B cell (primary cell): Measurements from ENCODE around the gene POU4F3. TPM values are rescaled to one million over a fixed set of nuclear protein-coding genes. Genes with fewer than 3 reads are reported as not detected.

Source experiments
- ATAC-seq: fragments of 200-7000 bp; cut with Tn5 transposase; one replicate; pipeline ENCODE4 v1.10.0; 2021; ENCODE audit warnings: low read depth, mild to moderate bottlenecking, moderate number of reproducible peaks, moderate library complexity
- CTCF ChIA-PET: fragments of 350-600 bp; sonication (Branson Sonifier 250); formaldehyde crosslinking; loops from one replicate; lab custom pipeline; 2021; ENCODE audit warnings: antibody characterized with exemption, inconsistent platforms; lab: Charles Lee
- POLR2A ChIA-PET: fragments of 350-600 bp; sonication (Branson Sonifier 250); formaldehyde crosslinking; loops from one replicate; lab custom pipeline; 2021; ENCODE audit warnings: antibody characterized with exemption; lab: Charles Lee
- DNase-seq: peaks from one replicate; pipeline ENCODE4 v3.0.0; 2013
- H2AFZ ChIP-seq: 2 replicates; pipeline ENCODE4 v1.6.1; 2012; ENCODE audit warnings: mild to moderate bottlenecking, low read depth, low read length; ENCODE audit not compliant: insufficient read depth, poor library complexity, severe bottlenecking
- H3K27ac ChIP-seq, 2 donors: 1 replicate in 1 of 2; 2 replicates in 1 of 2; pipeline ENCODE4 v1.5.1; 2012 to 2013; ENCODE audit warnings: low read length in 2 of 2, mild to moderate bottlenecking in 2 of 2, moderate library complexity in 1 of 2
- H3K27me3 ChIP-seq, 4 experiments: fragments of 200-600 bp in 1 of 4; sonication (generic) in 1 of 4; replicated peaks in 1 of 4; 1 replicate in 2 of 4; 2 replicates in 2 of 4; pipeline versions ENCODE4 v1.6.1 to v1.7.0; 2013 to 2016; ENCODE audit warnings: low read length in 3 of 4, mild to moderate bottlenecking in 2 of 4, mixed read lengths in 1 of 4, moderate library complexity in 1 of 4; ENCODE audit not compliant: insufficient read depth in 4 of 4, control insufficient read depth in 3 of 4; ENCODE audit errors: control extremely low read depth in 1 of 4
- H3K36me3 ChIP-seq, 2 experiments: replicated peaks in 1 of 2; 1 replicate in 1 of 2; 2 replicates in 1 of 2; pipeline versions ENCODE4 v1.6.1 to v1.7.1; 2013; ENCODE audit warnings: low read length in 1 of 2; ENCODE audit not compliant: insufficient read depth in 2 of 2, control insufficient read depth in 1 of 2; ENCODE audit errors: control extremely low read depth in 1 of 2, extremely low read depth in 1 of 2
- H3K4me1 ChIP-seq, 2 donors: fragments of 200-600 bp in 1 of 2; sonication (generic) in 1 of 2; 1 replicate in 1 of 2; 2 replicates in 1 of 2; pipeline versions ENCODE4 v1.5.1 to v1.6.1; 2013 to 2017; ENCODE audit warnings: low read length in 2 of 2; ENCODE audit not compliant: control insufficient read depth in 2 of 2, insufficient read depth in 2 of 2
- H3K4me2 ChIP-seq: replicated peaks from 2 replicates; pipeline ENCODE3; 2012; ENCODE audit warnings: mild to moderate bottlenecking, low read depth, low read length; ENCODE audit not compliant: poor library complexity, severe bottlenecking
- H3K4me3 ChIP-seq, 5 experiments: fragments of 200-600 bp in 1 of 5; sonication (generic) in 1 of 5; 1 replicate in 3 of 5; 2 replicates in 2 of 5; pipeline versions ENCODE4 v1.5.1 to v1.7.0; 2011 to 2016; ENCODE audit warnings: low read length in 4 of 5, mild to moderate bottlenecking in 4 of 5, low read depth in 2 of 5, control low read depth in 1 of 5, moderate library complexity in 1 of 5; ENCODE audit not compliant: insufficient read depth in 1 of 5; ENCODE audit errors: control extremely low read depth in 1 of 5, extremely low read depth in 1 of 5
- H3K79me2 ChIP-seq: fragments of 200-600 bp; sonication (generic); one replicate; pipeline ENCODE4 v1.6.0; 2016; ENCODE audit warnings: low read length; ENCODE audit not compliant: control insufficient read depth, insufficient read depth
- H3K9ac ChIP-seq: fragments of 200-600 bp; sonication (generic); 2 replicates; pipeline ENCODE4 v1.6.1; 2017; ENCODE audit warnings: mild to moderate bottlenecking, low read length, moderate library complexity
- H3K9me3 ChIP-seq, 3 donors: one replicate each; pipeline versions ENCODE4 v1.6.1 to v1.7.1; 2013; ENCODE audit warnings: low read length in 2 of 3; ENCODE audit not compliant: control insufficient read depth in 2 of 3, insufficient read depth in 1 of 3; ENCODE audit errors: control extremely low read depth in 1 of 3
- H4K20me1 ChIP-seq: 2 replicates; pipeline ENCODE4 v1.6.0; 2012; ENCODE audit warnings: mild to moderate bottlenecking, low read length; ENCODE audit not compliant: insufficient read depth, control insufficient read depth, poor library complexity, severe bottlenecking
- H3K27ac Mint-ChIP-seq: one replicate; pipeline ENCODE4 v1.8.0; 2021; ENCODE audit warnings: mixed read lengths
- H3K27me3 Mint-ChIP-seq: one replicate; pipeline ENCODE4 v1.8.0; 2021; ENCODE audit warnings: mixed read lengths
- H3K4me1 Mint-ChIP-seq: one replicate; pipeline ENCODE4 v1.8.0; 2021; ENCODE audit warnings: mixed read lengths
- H3K4me3 Mint-ChIP-seq: one replicate; pipeline ENCODE4 v1.8.0; 2021; ENCODE audit warnings: mixed read lengths
- H3K9me3 Mint-ChIP-seq: one replicate; pipeline ENCODE4 v1.8.0; 2022; ENCODE audit warnings: mixed read lengths; ENCODE audit not compliant: insufficient read depth
- CTCF ChIP-seq: fragments of 200-600 bp; IDR thresholded peaks from one replicate; pipeline ENCODE4 v1.8.0; 2022; ENCODE audit warnings: antibody characterized with exemption, mild to moderate bottlenecking
- EZH2 ChIP-seq: IDR thresholded peaks from 2 replicates; pipeline ENCODE4 v1.6.1; 2012; ENCODE audit warnings: borderline replicate concordance, low read depth, mild to moderate bottlenecking, moderate library complexity, low read length; ENCODE audit not compliant: insufficient read depth, poor library complexity, severe bottlenecking
- WGBS: methylation state at CpG from one replicate; pipeline ENCODE4 v1.1.5; 2013; ENCODE audit warnings: missing lambda C conversion rate; ENCODE audit not compliant: insufficient coverage; 5-methylcytosine and 5-hydroxymethylcytosine counted together
- intact Hi-C: fragments of 100-400 bp; cut with micrococcal nuclease; formaldehyde crosslinking; loops from one replicate; pipeline ENCODE4 v1.10.0; 2022
- polyA plus RNA-seq: library from polyadenylated mRNA; depleted of rRNA; stranded (reverse); fragments of >200 nt; gene quantifications from 2 replicates; pipeline ENCODE4 v1.2.3, GENCODE V29; 2012
- total RNA-seq, 2 donors: library from RNA; stranded (reverse); fragments of 120-200 nt in 1 of 2; gene quantifications; 1 replicate in 1 of 2; 2 replicates in 1 of 2; pipeline versions ENCODE4 v1.2.3 to v1.2.4, GENCODE V29; 2013 to 2022

The POU4F3 gene
- total and polyA plus RNA-seq, 2 donors (not counting 1 experiment from before 2014, with no cell fraction given) = 0.04 TPM; not detected in 1

GRCh38 chr5:146344155-146345118 is 5.8 kb downstream of the POU4F3 start:
- ATAC-seq (no peak), DNase-seq (no peak)
- intact Hi-C loops = no loop called here
- Histone ChIP-seq H3K79me2 (no peaks in the 10 kb centered on the region), H3K27ac (no peak overlapping the region), H3K9me3 (peaks cover 0 to 29% (median 0%) of the 10 kb centered on the region in 3 donors), H3K4me2 (peak overlapping the region; percentile 66), H2AFZ (peak overlapping the region; percentile 62), H3K9ac (peak overlapping the region; percentile 49), H3K4me1 (peaks cover 17 to 25% of the 10 kb centered on the region in 2 donors), H4K20me1 (no peaks in the 10 kb centered on the region), H3K4me3 (peak overlapping the region in 2 of 5 experiments; percentile 23 to 39), H3K36me3 (no peaks in the 10 kb centered on the region), H3K27me3 (peaks cover 0 to 73% (median 42%) of the 10 kb centered on the region in 4 experiments)
- TF ChIP-seq CTCF (no peak), EZH2 (no peak)
- WGBS = 10% methylated on average over 23 of the region's 31 CpGs
- POLR2A ChIA-PET = no interaction called here
- peaks cover 20% of the 10 kb centered on the region for H3K4me1 Mint-ChIP-seq
- H3K4me3 Mint-ChIP-seq = peak overlapping the region; percentile 60
- H3K9me3 Mint-ChIP-seq = no peaks in the 10 kb centered on the region
- H3K27ac Mint-ChIP-seq = no peak overlapping the region
- peaks cover 77% of the 10 kb centered on the region for H3K27me3 Mint-ChIP-seq
- CTCF ChIA-PET = no interaction called here

- CTCF ChIA-PET = no interaction called here
- Histone ChIP-seq H3K4me2 (peak overlapping the region; percentile 66), H3K4me1 (peaks cover 14 to 24% of the 10 kb centered on the region in 2 donors), H3K9me3 (peaks cover 0 to 21% (median 0%) of the 10 kb centered on the region in 3 donors), H3K79me2 (no peaks in the 10 kb centered on the region), H3K27me3 (peaks cover 0 to 72% (median 40%) of the 10 kb centered on the region in 4 experiments), H4K20me1 (no peaks in the 10 kb centered on the region), H3K27ac (no peak overlapping the region), H3K36me3 (no peaks in the 10 kb centered on the region), H3K4me3 (no peak overlapping the region), H2AFZ (peak overlapping the region; percentile 27), H3K9ac (no peak overlapping the region)
- Mint-ChIP-seq H3K4me1 (peaks cover 20% of the 10 kb centered on the region), H3K27ac (no peak overlapping the region), H3K4me3 (peak overlapping the region; percentile 77), H3K9me3 (no peaks in the 10 kb centered on the region), H3K27me3 (peaks cover 69% of the 10 kb centered on the region)
- TF ChIP-seq CTCF = no peak
- no peak for TF ChIP-seq EZH2
- 10% methylated on average over 5 of the region's 12 CpGs for WGBS
- no peak for DNase-seq
- no peak for ATAC-seq
- intact Hi-C loops = no loop called here
- POLR2A ChIA-PET = no interaction called here
Observed at GRCh38 chr5:146345240-146345577, 6.6 kb downstream of the POU4F3 start.
